IMR-90 (cell line): ENCODE data around the gene SRSF7. TPM values are rescaled to one million over a fixed set of nuclear protein-coding genes. Genes with fewer than 3 reads are reported as not detected.
A peak's percentile ranks its signal among the peaks of the same experiment; 100 is the strongest.

Experiments used
- ATAC-seq: fragments of 200-7000 bp; cut with Tn5 transposase; 2 replicates; pipeline ENCODE4 v1.9.1; 2020; ENCODE audit warnings: low read depth, mild to moderate bottlenecking, moderate library complexity
- BruUV-seq: library from RNA; stranded (reverse); fragments of 400-500 nt; replicated peaks from 2 replicates; lab custom pipeline; 2021; lab: Mats Ljungman, UMichigan
- CTCF ChIA-PET: fragments of 300-600 bp; formaldehyde crosslinking; extraction: SDS; loops from one replicate; lab custom pipeline; 2021; ENCODE audit warnings: antibody characterized with exemption; lab: Yijun Ruan, JAX
- POLR2A ChIA-PET: fragments of 300-600 bp; sonication (Branson Sonifier 250); formaldehyde crosslinking; loops from one replicate; lab custom pipeline; 2022; ENCODE audit warnings: antibody characterized with exemption; ENCODE audit not compliant: unreplicated experiment; lab: Charles Lee
- DNase-seq: peaks from one replicate; pipeline ENCODE4 v3.0.0; 2013
- H2AFZ ChIP-seq: replicated peaks from 2 replicates; pipeline ENCODE3; 2013; ENCODE audit warnings: low read length, mild to moderate bottlenecking; ENCODE audit not compliant: poor library complexity
- H2AK5ac ChIP-seq: 2 replicates; pipeline ENCODE4 v1.6.1; 2013; ENCODE audit warnings: low read depth, low read length, inconsistent platforms
- H2AK9ac ChIP-seq: replicated peaks from 2 replicates; pipeline ENCODE3; 2013; ENCODE audit warnings: mild to moderate bottlenecking, low read depth, low read length, moderate library complexity; ENCODE audit not compliant: poor library complexity
- H2BK120ac ChIP-seq: 2 replicates; pipeline ENCODE4 v1.6.1; 2013; ENCODE audit warnings: low read depth, low read length, inconsistent platforms
- H2BK15ac ChIP-seq: 3 replicates; pipeline ENCODE4 v1.6.1; 2013; ENCODE audit warnings: low read depth, low read length, inconsistent platforms
- H2BK20ac ChIP-seq: 2 replicates; pipeline ENCODE4 v1.6.1; 2013; ENCODE audit warnings: low read depth, mild to moderate bottlenecking, inconsistent platforms, low read length, moderate library complexity
- H2BK5ac ChIP-seq: 2 replicates; pipeline ENCODE4 v1.6.1; 2013; ENCODE audit warnings: mild to moderate bottlenecking, low read depth, low read length, inconsistent platforms; ENCODE audit not compliant: poor library complexity, severe bottlenecking
- H3K14ac ChIP-seq: replicated peaks from 2 replicates; pipeline ENCODE4 v1.6.1; 2013; ENCODE audit warnings: low read depth, low read length, inconsistent platforms
- H3K18ac ChIP-seq: 2 replicates; pipeline ENCODE4 v1.6.1; 2013; ENCODE audit warnings: low read depth, low read length, control low read depth
- H3K23ac ChIP-seq: 2 replicates; pipeline ENCODE4 v1.6.1; 2013; ENCODE audit warnings: low read depth, low read length, inconsistent platforms
- H3K27ac ChIP-seq: 2 replicates; pipeline ENCODE4 v1.5.1; 2013; ENCODE audit warnings: mild to moderate bottlenecking, control low read depth, low read length; ENCODE audit not compliant: insufficient read depth
- H3K27me3 ChIP-seq: 2 replicates; pipeline ENCODE4 v1.6.1; 2013; ENCODE audit warnings: low read length; ENCODE audit not compliant: control insufficient read depth, insufficient read depth
- H3K36me3 ChIP-seq: 2 replicates; pipeline ENCODE4 v1.6.1; 2013; ENCODE audit warnings: low read length, mixed read lengths; ENCODE audit not compliant: control insufficient read depth, insufficient read depth
- H3K4ac ChIP-seq: 2 replicates; pipeline ENCODE4 v1.6.1; 2013; ENCODE audit warnings: low read depth, low read length, inconsistent platforms
- H3K4me1 ChIP-seq: 2 replicates; pipeline ENCODE4 v1.6.1; 2013; ENCODE audit warnings: low read length, mixed read lengths; ENCODE audit not compliant: control insufficient read depth, insufficient read depth
- H3K4me2 ChIP-seq: 2 replicates; pipeline ENCODE4 v1.6.1; 2013; ENCODE audit warnings: low read depth, mild to moderate bottlenecking, control low read depth, low read length, moderate library complexity
- H3K4me3 ChIP-seq: 2 replicates; pipeline ENCODE4 v1.5.1; 2013; ENCODE audit warnings: low read depth, mild to moderate bottlenecking, control low read depth, low read length, moderate library complexity; ENCODE audit not compliant: insufficient read depth
- H3K56ac ChIP-seq: 2 replicates; pipeline ENCODE4 v1.6.1; 2013; ENCODE audit warnings: low read length, inconsistent platforms; ENCODE audit not compliant: insufficient read depth; ENCODE audit errors: extremely low read depth
- H3K79me1 ChIP-seq, 2 experiments: 2 replicates each; pipeline ENCODE4 v1.6.1; 2013; ENCODE audit warnings: low read length in 2 of 2, inconsistent platforms in 1 of 2, low read depth in 1 of 2
- H3K9ac ChIP-seq: 2 replicates; pipeline ENCODE4 v1.6.1; 2013; ENCODE audit warnings: low read depth, low read length, control low read depth
- H3K9me1 ChIP-seq: 2 replicates; pipeline ENCODE4 v1.6.1; 2013; ENCODE audit warnings: low read length, inconsistent platforms; ENCODE audit not compliant: insufficient read depth
- H3K9me3 ChIP-seq: 2 replicates; pipeline ENCODE4 v1.6.1; 2013; ENCODE audit warnings: low read length; ENCODE audit not compliant: control insufficient read depth, insufficient read depth
- H4K20me1 ChIP-seq: 2 replicates; pipeline ENCODE4 v1.6.1; 2013; ENCODE audit warnings: low read length, inconsistent platforms; ENCODE audit not compliant: insufficient read depth
- H4K5ac ChIP-seq: 2 replicates; pipeline ENCODE4 v1.6.1; 2013; ENCODE audit warnings: mild to moderate bottlenecking, low read depth, low read length, control low read depth
- H4K8ac ChIP-seq, 2 experiments: 2 replicates each; pipeline ENCODE4 v1.6.1; 2013; ENCODE audit warnings: low read depth in 2 of 2, low read length in 2 of 2, control low read depth in 1 of 2, inconsistent platforms in 1 of 2
- H4K91ac ChIP-seq: 2 replicates; pipeline ENCODE4 v1.6.1; 2013; ENCODE audit warnings: low read depth, low read length, inconsistent platforms; ENCODE audit not compliant: insufficient read depth
- MXI1 ChIP-seq: IDR thresholded peaks from 2 replicates; pipeline ENCODE4 v1.6.1; 2012; ENCODE audit warnings: low read depth, mild to moderate bottlenecking, low read length, moderate library complexity, borderline replicate concordance
- POLR2A ChIP-seq: IDR thresholded peaks from 2 replicates; pipeline ENCODE4 v1.6.1; 2012; ENCODE audit warnings: mild to moderate bottlenecking, low read depth, low read length
- RAD21 ChIP-seq: IDR thresholded peaks from 2 replicates; pipeline ENCODE4 v1.6.1; 2012; ENCODE audit warnings: low read length, improper control_type of control experiment
- RCOR1 ChIP-seq: IDR thresholded peaks from 2 replicates; pipeline ENCODE4 v1.6.1; 2012; ENCODE audit warnings: mild to moderate bottlenecking, low read length, improper control_type of control experiment; ENCODE audit not compliant: insufficient replicate concordance
- WGBS, 2 experiments: methylation state at CpG; one replicate each; pipeline versions ENCODE4 v1.1.5 to v1.1.7; 2013; ENCODE audit warnings: missing lambda C conversion rate in 2 of 2; ENCODE audit not compliant: insufficient read length in 1 of 2; ENCODE audit errors: extremely low coverage in 2 of 2; 5-methylcytosine and 5-hydroxymethylcytosine counted together
- dilution Hi-C: fragments of 300-500 bp; cut with HindIII; formaldehyde crosslinking; loops from one replicate; pipeline ENCODE4 v1.14.3; 2018; ENCODE audit warnings: low sequenced_read_pairs; ENCODE audit not compliant: unreplicated experiment
- in situ Hi-C: fragments of 300-500 bp; cut with MboI; formaldehyde crosslinking; loops from 3 replicates; pipeline ENCODE4 v1.14.3; 2019; ENCODE audit warnings: low sequenced_read_pairs, inconsistent platforms, mixed read lengths
- intact Hi-C: fragments of 100-400 bp; cut with micrococcal nuclease; formaldehyde crosslinking; loops from 2 replicates; pipeline ENCODE4 v1.10.0; 2022
- polyA plus RNA-seq, 3 experiments: library from polyadenylated mRNA; depleted of rRNA; stranded (reverse); fragments of >200 nt; gene quantifications; 2 replicates each; pipeline ENCODE4 v1.2.3, GENCODE V29; 2012; ENCODE audit warnings: low replicate concordance in 1 of 3
- total RNA-seq: library from RNA; depleted of rRNA; stranded (reverse); fragments of >200 nt; gene quantifications from 2 replicates; pipeline ENCODE4 v1.2.3, GENCODE V29; 2012

Gene SRSF7
- total and polyA plus RNA-seq, 2 of the 4 experiments (the other 2 are of a cell fraction) = 148 to 191 TPM

GRCh38 chr2:38751596-38752410, 642 bp upstream of the SRSF7 start (continued):
- TF ChIP-seq POLR2A (no peak), MXI1 (no peak), RAD21 (no peak)

GRCh38 chr2:38750011-38750890, 910 bp downstream of the SRSF7 start:
- peak overlapping the region; percentile 90 for H2AK5ac ChIP-seq
- in situ Hi-C loops = no loop called here
- H4K8ac ChIP-seq = peak overlapping the region; percentile 38 to 88
- ATAC-seq = peak; percentile 60
- peak overlapping the region; percentile 96 for H3K27ac ChIP-seq
- no peak overlapping the region for H2BK15ac ChIP-seq
- no peaks in the 10 kb centered on the region for H3K9me3 ChIP-seq
- CTCF ChIA-PET = no interaction called here
- H4K91ac ChIP-seq = peak overlapping the region; percentile 87
- H3K79me1 ChIP-seq = peaks cover 17 to 47% of the 10 kb centered on the region in 2 experiments
- H3K4me2 ChIP-seq = peak overlapping the region; percentile 99
- peaks cover 45% of the 10 kb centered on the region for H4K20me1 ChIP-seq
- DNase-seq = peak; percentile 19
- POLR2A ChIA-PET = interaction anchor here (0.5 to 1.1 kb wide), 3 partner anchors 14 to 233 kb away, joined by 3 to 7 read pairs (median 5); no protein-coding TSS in a partner anchor
- no TSS peak for BruUV-seq
- no peaks in the 10 kb centered on the region for H3K27me3 ChIP-seq
- dilution Hi-C loops = no loop called here
- H2BK120ac ChIP-seq = no peak overlapping the region
- peak overlapping the region; percentile 95 for H2BK5ac ChIP-seq
- no peak for TF ChIP-seq RCOR1
- peak; percentile 80 for TF ChIP-seq MXI1
- H3K4ac ChIP-seq = peak overlapping the region; percentile 86
- peak overlapping the region; percentile 89 for H3K4me3 ChIP-seq
- H3K4me1 ChIP-seq = peaks cover 3% of the 10 kb centered on the region
- H2AFZ ChIP-seq = peak overlapping the region; percentile 98
- peak overlapping the region; percentile 80 for H2AK9ac ChIP-seq
- WGBS, 2 experiments = 0% methylated on average over 32 of the region's 59 CpGs; no CpG with 5 or more reads in 1 of the 2 experiments
- peak overlapping the region; percentile 94 for H3K56ac ChIP-seq
- H3K18ac ChIP-seq = peak overlapping the region; percentile 99
- no peak overlapping the region for H2BK20ac ChIP-seq
- H3K14ac ChIP-seq = peak overlapping the region; percentile 95
- no peaks in the 10 kb centered on the region for H3K9me1 ChIP-seq
- peak overlapping the region; percentile 99 for H3K9ac ChIP-seq
- intact Hi-C loops = loop anchor here (2.0 kb wide), 1 partner anchor 29 kb away; the partner anchor contains the start of gene GEMIN6
- peaks cover 29% of the 10 kb centered on the region for H3K36me3 ChIP-seq
- H3K23ac ChIP-seq = peak overlapping the region; percentile 85
- H4K5ac ChIP-seq = peak overlapping the region; percentile 99
